SK-N-SH treated with all-trans-retinoic acid at 6 μM for 48 hours (cell line): Measurements from ENCODE around the gene ZNF511.
"Not testable (repeated sequence)": the region's sequence is repeated elsewhere in the genome, so short reads cannot be mapped to it uniquely, and the experiment has no call there.

Experiments used
- CREB5 ChIP-seq: fragments of 250-450 bp; sonication (Bioruptor Pico); IDR thresholded peaks from 2 replicates; pipeline ENCODE4 v1.5.1; 2020; ENCODE audit warnings: low read depth, mild to moderate bottlenecking, moderate library complexity
- PATZ1 ChIP-seq: fragments of 250-450 bp; sonication (Bioruptor Pico); IDR thresholded peaks from 2 replicates; pipeline ENCODE4 v1.8.0; 2020; ENCODE audit warnings: mild to moderate bottlenecking, moderate library complexity, borderline replicate concordance
- RARB ChIP-seq: fragments of 250-450 bp; sonication (Bioruptor Pico); IDR thresholded peaks from 2 replicates; pipeline ENCODE4 v1.8.0; 2021; ENCODE audit warnings: mild to moderate bottlenecking, moderate library complexity
- TSHZ2 ChIP-seq: fragments of 250-450 bp; sonication (Bioruptor Pico); IDR thresholded peaks from 2 replicates; pipeline ENCODE4 v1.5.0; 2020; ENCODE audit warnings: mild to moderate bottlenecking, moderate library complexity
- ZFP30 ChIP-seq: fragments of 450-650 bp; formaldehyde crosslinking; IDR thresholded peaks from 2 replicates; pipeline ENCODE4 v1.5.0; 2022; ENCODE audit warnings: mild to moderate bottlenecking, moderate library complexity
- ZNF565 ChIP-seq: fragments of 450-650 bp; formaldehyde crosslinking; conservative IDR thresholded peaks from 2 replicates; pipeline ENCODE4 v1.5.0; 2020; ENCODE audit warnings: low read depth, mild to moderate bottlenecking, moderate library complexity
- ZNF70 ChIP-seq: fragments of 450-650 bp; formaldehyde crosslinking; IDR thresholded peaks from 2 replicates; pipeline ENCODE4 v1.5.0; 2020; ENCODE audit warnings: mild to moderate bottlenecking, moderate library complexity

GRCh38 chr10:133265052-133265451, 43.7 kb upstream of the ZNF511 start:
- TF ChIP-seq ZNF565, CREB5, ZNF70, TSHZ2, PATZ1, ZFP30, RARB (CRISPR knock-in tag): not testable (repeated sequence)
